Measurements from ENCODE around the gene CCNL2. TPM values are rescaled to one million over a fixed set of nuclear protein-coding genes. Genes with fewer than 3 reads are reported as not detected.
A peak's percentile ranks its signal among the peaks of the same experiment; 100 is the strongest.

Gene CCNL2
- total and polyA plus RNA-seq, 2 of the 13 experiments (the other 11 are each of a cell fraction or from before 2014, with no cell fraction given), result 105 to 340 TPM

DNA sequence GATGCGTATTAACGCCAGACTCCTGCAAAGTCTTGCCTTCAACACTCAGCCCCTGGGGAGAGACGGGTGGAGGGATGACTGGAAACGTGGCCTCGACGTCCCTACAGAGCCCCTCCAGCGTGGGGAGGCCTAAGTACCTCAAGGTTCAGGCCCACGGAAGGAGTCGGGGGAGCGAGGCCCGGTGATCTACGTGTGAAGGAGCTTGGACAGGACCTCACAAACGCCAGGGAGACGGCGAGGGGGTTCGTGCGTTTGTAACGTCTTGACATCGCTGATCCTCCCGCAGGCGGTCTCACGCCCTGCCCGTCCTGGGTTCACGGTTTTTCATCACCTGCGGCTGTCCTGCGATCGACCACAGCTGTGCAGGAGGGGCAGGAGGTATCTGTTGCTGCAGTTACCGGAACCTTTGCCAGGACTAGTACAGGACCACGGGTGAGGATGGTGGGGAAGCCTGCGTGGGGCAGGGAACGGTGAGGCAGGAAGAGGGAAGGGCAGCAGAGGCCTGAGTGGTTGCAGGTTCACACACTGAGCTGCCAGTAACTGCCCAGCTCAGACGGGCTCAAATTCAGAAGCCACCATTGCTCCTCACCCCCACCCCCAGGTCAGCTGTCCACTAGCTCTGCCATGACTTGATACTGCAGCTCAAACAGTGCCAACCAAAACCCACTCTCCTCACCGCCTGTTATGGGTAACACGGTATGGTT lies 889 bp upstream of the CCNL2 start (continued):
- TF ChIP-seq PBX2 (CRISPR knock-in tag; IDR thresholded peaks at IDR 0.05) (no peak), ATF3 (CRISPR knock-in tag; IDR thresholded peaks at IDR 0.05) (no peak), HMG20B (CRISPR knock-in tag; conservative IDR thresholded peaks at IDR 0.05) (no peak), EED (CRISPR knock-in tag; IDR thresholded peaks at IDR 0.05) (0 out of 2 replicates have a peak, but pooled peaks have one; percentile 49), CREM (IDR thresholded peaks at IDR 0.05) (no peak), CREM (CRISPR knock-in tag; IDR thresholded peaks at IDR 0.05) (no peak), SNAI1 (CRISPR knock-in tag; IDR thresholded peaks at IDR 0.05; ENCODE audit: borderline replicate concordance) (no peak), NFIC (IDR thresholded peaks at IDR 0.05; ENCODE audit: low read length) (no peak), ZNF282 (IDR thresholded peaks at IDR 0.05; ENCODE audit: partially characterized antibody) (no peak), ZNF572 (CRISPR knock-in tag; IDR thresholded peaks at IDR 0.05) (0 out of 2 replicates have a peak, but pooled peaks have one; percentile 39), NFYC (CRISPR knock-in tag; IDR thresholded peaks at IDR 0.05) (no peak), ZNF317 (CRISPR knock-in tag; IDR thresholded peaks at IDR 0.05) (no peak), KLF13 (CRISPR knock-in tag; IDR thresholded peaks at IDR 0.05) (no peak), ZNF687 (CRISPR knock-in tag; IDR thresholded peaks at IDR 0.05) (peak; percentile 58; the same call in 1 of the 2 replicates), HMG20A (CRISPR knock-in tag; IDR thresholded peaks at IDR 0.05; ENCODE audit: borderline replicate concordance) (no peak), HNF1A (IDR thresholded peaks at IDR 0.05; ENCODE audit: low read depth) (no peak), HNF1A (CRISPR knock-in tag; IDR thresholded peaks at IDR 0.05; ENCODE audit: borderline replicate concordance) (no peak), TCF7L2 (IDR thresholded peaks at IDR 0.05; ENCODE audit: low read depth, low read length) (no peak), ZNF598 (CRISPR knock-in tag; IDR thresholded peaks at IDR 0.05; ENCODE audit: borderline replicate concordance) (no peak; the same call in 1 of the 2 replicates), ZIK1 (CRISPR knock-in tag; IDR thresholded peaks at IDR 0.05; ENCODE audit: borderline replicate concordance, low read depth) (no peak)
- TF ChIP-seq, protein P1, sequence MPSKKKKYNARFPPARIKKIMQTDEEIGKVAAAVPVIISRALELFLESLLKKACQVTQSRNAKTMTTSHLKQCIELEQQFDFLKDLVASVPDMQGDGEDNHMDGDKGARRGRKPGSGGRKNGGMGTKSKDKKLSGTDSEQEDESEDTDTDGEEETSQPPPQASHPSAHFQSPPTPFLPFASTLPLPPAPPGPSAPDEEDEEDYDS (CRISPR knock-in tag; IDR thresholded peaks at IDR 0.05), result no peak
